Measurements from ENCODE around the gene TRIM9. TPM values are rescaled to one million over a fixed set of nuclear protein-coding genes. Genes with fewer than 3 reads are reported as not detected.
A peak's percentile ranks its signal among the peaks of the same experiment; 100 is the strongest.

TRIM9 gene
- total and polyA plus RNA-seq, 2 of the 4 experiments (the other 2 are of a cell fraction), result under 0.01 to 0.09 TPM

DNA sequence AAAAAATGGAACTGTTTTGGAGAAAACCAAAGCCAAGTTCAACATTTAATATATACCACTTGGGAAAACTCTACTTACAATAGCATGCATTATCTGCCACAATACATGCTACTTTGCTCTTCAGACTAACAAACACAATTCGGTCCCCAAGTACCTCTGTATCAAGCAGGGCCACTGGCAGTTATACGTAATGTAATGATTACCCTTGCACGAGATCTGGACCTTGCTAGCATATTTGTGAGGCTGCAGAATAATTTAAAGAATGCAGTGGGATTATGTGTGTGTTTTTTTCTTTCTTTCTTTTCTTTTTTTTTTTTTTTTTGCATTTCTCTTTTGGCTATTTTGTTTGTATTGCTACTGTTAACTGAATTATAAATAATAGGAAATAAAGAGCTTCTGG is 127.8 kb downstream of the TRIM9 start:
- peak overlapping the region; percentile 48; the same call in 1 of the 2 replicates for H3K4me2 ChIP-seq (ENCODE audit: low read depth, low read length)
- DNase-seq (peak; percentile 49), ATAC-seq (ENCODE audit: low read depth) (peak; percentile 38; the same call in 1 of the 2 replicates)
- in situ Hi-C loops (cut with MboI; ENCODE audit: low sequenced_read_pairs) (no loop called here), dilution Hi-C loops (cut with HindIII; ENCODE audit: low sequenced_read_pairs, unreplicated experiment) (no loop called here), intact Hi-C loops (cut with micrococcal nuclease) (no loop called here)
- H4K91ac ChIP-seq (ENCODE audit: insufficient read depth, low read depth, low read length), result no peak overlapping the region
- H3K4ac ChIP-seq (ENCODE audit: low read depth, low read length), result no peak overlapping the region
- BruUV-seq (replicated peaks), result no TSS peak
- no peak overlapping the region for H3K4me3 ChIP-seq (ENCODE audit: insufficient read depth, low read depth, low read length)
- H3K9me3 ChIP-seq (ENCODE audit: control insufficient read depth, insufficient read depth, low read length), result no peaks in the 10 kb centered on the region
- H3K23ac ChIP-seq (ENCODE audit: low read depth, low read length), result no peak overlapping the region
- H3K27me3 ChIP-seq (ENCODE audit: control insufficient read depth, insufficient read depth, low read length), result peaks cover 6% of the 10 kb centered on the region; the same call in 1 of the 2 replicates
- H3K14ac ChIP-seq (replicated peaks; ENCODE audit: low read depth, low read length), result no peak overlapping the region
- H3K27ac ChIP-seq (ENCODE audit: insufficient read depth, low read length), result no peak overlapping the region
- H2BK15ac ChIP-seq (ENCODE audit: low read depth, low read length), result no peak overlapping the region
- no CpG with 5 or more reads among the region's 3 CpGs for WGBS, 2 experiments (ENCODE audit: extremely low coverage in 2 of 2, insufficient read length in 1 of 2)
- no peak overlapping the region for H3K56ac ChIP-seq (ENCODE audit: extremely low read depth, insufficient read depth, low read length)
- H2BK5ac ChIP-seq (ENCODE audit: low read depth, low read length, poor library complexity, severe bottlenecking), result no peak overlapping the region
- H4K8ac ChIP-seq (ENCODE audit: low read depth in 2 of 2, low read length in 2 of 2), result no peak overlapping the region
- TF ChIP-seq BHLHE40 (IDR thresholded peaks at IDR 0.05; ENCODE audit: low read depth, low read length) (peak; percentile 81; the same call in 1 of the 2 replicates), RCOR1 (IDR thresholded peaks at IDR 0.05; ENCODE audit: insufficient replicate concordance, low read length) (no peak)
- TF ChIP-seq, protein P1, sequence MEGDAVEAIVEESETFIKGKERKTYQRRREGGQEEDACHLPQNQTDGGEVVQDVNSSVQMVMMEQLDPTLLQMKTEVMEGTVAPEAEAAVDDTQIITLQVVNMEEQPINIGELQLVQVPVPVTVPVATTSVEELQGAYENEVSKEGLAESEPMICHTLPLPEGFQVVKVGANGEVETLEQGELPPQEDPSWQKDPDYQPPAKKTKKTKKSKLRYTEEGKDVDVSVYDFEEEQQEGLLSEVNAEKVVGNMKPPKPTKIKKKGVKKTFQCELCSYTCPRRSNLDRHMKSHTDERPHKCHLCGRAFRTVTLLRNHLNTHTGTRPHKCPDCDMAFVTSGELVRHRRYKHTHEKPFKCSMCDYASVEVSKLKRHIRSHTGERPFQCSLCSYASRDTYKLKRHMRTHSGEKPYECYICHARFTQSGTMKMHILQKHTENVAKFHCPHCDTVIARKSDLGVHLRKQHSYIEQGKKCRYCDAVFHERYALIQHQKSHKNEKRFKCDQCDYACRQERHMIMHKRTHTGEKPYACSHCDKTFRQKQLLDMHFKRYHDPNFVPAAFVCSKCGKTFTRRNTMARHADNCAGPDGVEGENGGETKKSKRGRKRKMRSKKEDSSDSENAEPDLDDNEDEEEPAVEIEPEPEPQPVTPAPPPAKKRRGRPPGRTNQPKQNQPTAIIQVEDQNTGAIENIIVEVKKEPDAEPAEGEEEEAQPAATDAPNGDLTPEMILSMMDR (conservative IDR thresholded peaks at IDR 0.05; ENCODE audit: low read depth, low read length), result no peak
- no peak overlapping the region for H3K9ac ChIP-seq (ENCODE audit: low read depth, low read length)
- H3K36me3 ChIP-seq (ENCODE audit: control insufficient read depth, insufficient read depth, low read length), result no peaks in the 10 kb centered on the region
- H3K9me1 ChIP-seq (ENCODE audit: insufficient read depth, low read length), result peaks cover 11% of the 10 kb centered on the region
- POLR2A ChIA-PET (ENCODE audit: unreplicated experiment), result interaction anchor here (0.6 kb wide), 1 partner anchor 392 kb away, joined by 10 read pairs; no protein-coding TSS in a partner anchor
- no peak overlapping the region for H2BK120ac ChIP-seq (ENCODE audit: low read depth, low read length)
- CTCF ChIA-PET, result interaction anchor here (0.6 to 1.4 kb wide), 3 partner anchors 10 to 972 kb away, joined by 3 to 4 read pairs (median 4); no protein-coding TSS in a partner anchor
- no peak overlapping the region for H4K5ac ChIP-seq (ENCODE audit: low read depth, low read length)
- no peak overlapping the region for H2AFZ ChIP-seq (replicated peaks; ENCODE audit: low read length, poor library complexity)
- no peak overlapping the region for H3K18ac ChIP-seq (ENCODE audit: low read depth, low read length)
- no peak overlapping the region for H2AK9ac ChIP-seq (replicated peaks; ENCODE audit: low read depth, low read length, poor library complexity)
- H2BK20ac ChIP-seq (ENCODE audit: low read depth, low read length), result no peak overlapping the region
- H4K20me1 ChIP-seq (ENCODE audit: insufficient read depth, low read length), result peaks cover 5% of the 10 kb centered on the region; the same call in 1 of the 2 replicates
- H3K4me1 ChIP-seq (ENCODE audit: control insufficient read depth, insufficient read depth, low read length), result peaks cover 17% of the 10 kb centered on the region
- no peak overlapping the region for H2AK5ac ChIP-seq (ENCODE audit: low read depth, low read length)
- H3K79me1 ChIP-seq (ENCODE audit: low read depth in 1 of 2, low read length in 2 of 2), result no peaks in the 10 kb centered on the region

All from IMR-90 (cell line).